ENCODE measurements around the gene TRIM9.

TRIM9 gene

GRCh38 chr14:51058382-51058781 is 36.5 kb downstream of the TRIM9 start:
- TF ChIP-seq ZFX (IDR thresholded peaks at IDR 0.05) (no peak), CTCF (conservative IDR thresholded peaks at IDR 0.05) (no peak)
- no peak overlapping the region for H3K27ac ChIP-seq

GRCh38 chr14:51056421-51056820 is 38.5 kb downstream of the TRIM9 start:
- no peak overlapping the region for H3K27ac ChIP-seq
- no peak for TF ChIP-seq ZFX (IDR thresholded peaks at IDR 0.05)
- no peak for TF ChIP-seq CTCF (conservative IDR thresholded peaks at IDR 0.05)

GRCh38 chr14:51053157-51053556 is 41.7 kb downstream of the TRIM9 start:
- H3K27ac ChIP-seq = no peak overlapping the region
- TF ChIP-seq ZFX (IDR thresholded peaks at IDR 0.05) (no peak), CTCF (conservative IDR thresholded peaks at IDR 0.05) (no peak)

- TF ChIP-seq ZFX (IDR thresholded peaks at IDR 0.05) = no peak
- TF ChIP-seq CTCF (conservative IDR thresholded peaks at IDR 0.05) = no peak
These were observed 49.9 kb downstream of the TRIM9 start for GRCh38 chr14:51044961-51045360.

GRCh38 chr14:51041883-51042282 is 53.0 kb downstream of the TRIM9 start:
- TF ChIP-seq ZFX (IDR thresholded peaks at IDR 0.05) (no peak), CTCF (conservative IDR thresholded peaks at IDR 0.05) (no peak)
- no peak overlapping the region for H3K27ac ChIP-seq

More at GRCh38 chr14:51044961-51045360, 49.9 kb downstream of the TRIM9 start:
- H3K27ac ChIP-seq = no peak overlapping the region

- no peak for TF ChIP-seq ZFX (IDR thresholded peaks at IDR 0.05)
- no peak for TF ChIP-seq CTCF (conservative IDR thresholded peaks at IDR 0.05)
- H3K27ac ChIP-seq = no peak overlapping the region
These were observed 53.8 kb downstream of the TRIM9 start for GRCh38 chr14:51041108-51041531.

- H3K27ac ChIP-seq = no peak overlapping the region
- TF ChIP-seq ZFX (IDR thresholded peaks at IDR 0.05) (no peak), CTCF (conservative IDR thresholded peaks at IDR 0.05) (no peak)
These were observed 55.7 kb downstream of the TRIM9 start for GRCh38 chr14:51039252-51039651.
